ENCODE measurements around the gene HCRTR1.

DNA sequence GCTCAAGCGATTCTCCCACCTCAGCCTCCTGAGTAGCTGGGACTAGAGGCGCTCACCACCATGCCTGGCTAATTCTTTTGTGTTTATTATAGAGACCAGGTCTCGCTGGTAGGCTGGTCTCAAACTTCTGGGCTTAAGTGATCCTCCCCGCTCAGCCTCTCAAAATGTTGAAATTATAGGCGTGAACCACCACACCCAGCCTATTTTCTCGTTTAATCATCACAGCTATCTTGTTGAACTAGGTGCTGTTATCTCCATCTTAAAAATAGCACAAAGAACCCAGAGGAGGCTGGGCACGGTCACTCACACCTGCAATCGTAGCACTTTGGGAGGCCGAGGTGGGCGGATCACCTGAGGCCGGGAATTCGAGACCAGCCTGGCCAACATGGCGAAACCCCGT, 58.3 kb downstream of the HCRTR1 start:
- TF ChIP-seq BRCA1 (IDR thresholded peaks at IDR 0.05; ENCODE audit: low read depth, low read length) (no peak), HDAC2 (IDR thresholded peaks at IDR 0.05) (no peak), HDAC6 (IDR thresholded peaks at IDR 0.05; ENCODE audit: unreplicated experiment) (no peak), POLR2AphosphoS5 (IDR thresholded peaks at IDR 0.05; ENCODE audit: low read length) (no peak), CEBPB (IDR thresholded peaks at IDR 0.05; ENCODE audit: borderline replicate concordance in 1 of 2, low read depth in 2 of 2, low read length in 2 of 2) (no peak), CHD1 (IDR thresholded peaks at IDR 0.05; ENCODE audit: low read depth, low read length) (no peak), CBFB (IDR thresholded peaks at IDR 0.05; ENCODE audit: low read depth) (no peak)
- TF ChIP-seq, protein P1, sequence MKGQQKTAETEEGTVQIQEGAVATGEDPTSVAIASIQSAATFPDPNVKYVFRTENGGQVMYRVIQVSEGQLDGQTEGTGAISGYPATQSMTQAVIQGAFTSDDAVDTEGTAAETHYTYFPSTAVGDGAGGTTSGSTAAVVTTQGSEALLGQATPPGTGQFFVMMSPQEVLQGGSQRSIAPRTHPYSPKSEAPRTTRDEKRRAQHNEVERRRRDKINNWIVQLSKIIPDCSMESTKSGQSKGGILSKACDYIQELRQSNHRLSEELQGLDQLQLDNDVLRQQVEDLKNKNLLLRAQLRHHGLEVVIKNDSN (IDR thresholded peaks at IDR 0.05; ENCODE audit: borderline replicate concordance, extremely low read length, insufficient read depth, low read depth, low read length) = no peak
- TF ChIP-seq, protein P2, sequence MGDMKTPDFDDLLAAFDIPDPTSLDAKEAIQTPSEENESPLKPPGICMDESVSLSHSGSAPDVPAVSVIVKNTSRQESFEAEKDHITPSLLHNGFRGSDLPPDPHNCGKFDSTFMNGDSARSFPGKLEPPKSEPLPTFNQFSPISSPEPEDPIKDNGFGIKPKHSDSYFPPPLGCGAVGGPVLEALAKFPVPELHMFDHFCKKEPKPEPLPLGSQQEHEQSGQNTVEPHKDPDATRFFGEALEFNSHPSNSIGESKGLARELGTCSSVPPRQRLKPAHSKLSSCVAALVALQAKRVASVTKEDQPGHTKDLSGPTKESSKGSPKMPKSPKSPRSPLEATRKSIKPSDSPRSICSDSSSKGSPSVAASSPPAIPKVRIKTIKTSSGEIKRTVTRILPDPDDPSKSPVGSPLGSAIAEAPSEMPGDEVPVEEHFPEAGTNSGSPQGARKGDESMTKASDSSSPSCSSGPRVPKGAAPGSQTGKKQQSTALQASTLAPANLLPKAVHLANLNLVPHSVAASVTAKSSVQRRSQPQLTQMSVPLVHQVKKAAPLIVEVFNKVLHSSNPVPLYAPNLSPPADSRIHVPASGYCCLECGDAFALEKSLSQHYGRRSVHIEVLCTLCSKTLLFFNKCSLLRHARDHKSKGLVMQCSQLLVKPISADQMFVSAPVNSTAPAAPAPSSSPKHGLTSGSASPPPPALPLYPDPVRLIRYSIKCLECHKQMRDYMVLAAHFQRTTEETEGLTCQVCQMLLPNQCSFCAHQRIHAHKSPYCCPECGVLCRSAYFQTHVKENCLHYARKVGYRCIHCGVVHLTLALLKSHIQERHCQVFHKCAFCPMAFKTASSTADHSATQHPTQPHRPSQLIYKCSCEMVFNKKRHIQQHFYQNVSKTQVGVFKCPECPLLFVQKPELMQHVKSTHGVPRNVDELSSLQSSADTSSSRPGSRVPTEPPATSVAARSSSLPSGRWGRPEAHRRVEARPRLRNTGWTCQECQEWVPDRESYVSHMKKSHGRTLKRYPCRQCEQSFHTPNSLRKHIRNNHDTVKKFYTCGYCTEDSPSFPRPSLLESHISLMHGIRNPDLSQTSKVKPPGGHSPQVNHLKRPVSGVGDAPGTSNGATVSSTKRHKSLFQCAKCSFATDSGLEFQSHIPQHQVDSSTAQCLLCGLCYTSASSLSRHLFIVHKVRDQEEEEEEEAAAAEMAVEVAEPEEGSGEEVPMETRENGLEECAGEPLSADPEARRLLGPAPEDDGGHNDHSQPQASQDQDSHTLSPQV (IDR thresholded peaks at IDR 0.05) = no peak
- TF ChIP-seq, protein P3, sequence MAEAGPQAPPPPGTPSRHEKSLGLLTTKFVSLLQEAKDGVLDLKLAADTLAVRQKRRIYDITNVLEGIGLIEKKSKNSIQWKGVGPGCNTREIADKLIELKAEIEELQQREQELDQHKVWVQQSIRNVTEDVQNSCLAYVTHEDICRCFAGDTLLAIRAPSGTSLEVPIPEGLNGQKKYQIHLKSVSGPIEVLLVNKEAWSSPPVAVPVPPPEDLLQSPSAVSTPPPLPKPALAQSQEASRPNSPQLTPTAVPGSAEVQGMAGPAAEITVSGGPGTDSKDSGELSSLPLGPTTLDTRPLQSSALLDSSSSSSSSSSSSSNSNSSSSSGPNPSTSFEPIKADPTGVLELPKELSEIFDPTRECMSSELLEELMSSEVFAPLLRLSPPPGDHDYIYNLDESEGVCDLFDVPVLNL (IDR thresholded peaks at IDR 0.05; ENCODE audit: low read depth, low read length) = no peak
- TF ChIP-seq, protein P4, sequence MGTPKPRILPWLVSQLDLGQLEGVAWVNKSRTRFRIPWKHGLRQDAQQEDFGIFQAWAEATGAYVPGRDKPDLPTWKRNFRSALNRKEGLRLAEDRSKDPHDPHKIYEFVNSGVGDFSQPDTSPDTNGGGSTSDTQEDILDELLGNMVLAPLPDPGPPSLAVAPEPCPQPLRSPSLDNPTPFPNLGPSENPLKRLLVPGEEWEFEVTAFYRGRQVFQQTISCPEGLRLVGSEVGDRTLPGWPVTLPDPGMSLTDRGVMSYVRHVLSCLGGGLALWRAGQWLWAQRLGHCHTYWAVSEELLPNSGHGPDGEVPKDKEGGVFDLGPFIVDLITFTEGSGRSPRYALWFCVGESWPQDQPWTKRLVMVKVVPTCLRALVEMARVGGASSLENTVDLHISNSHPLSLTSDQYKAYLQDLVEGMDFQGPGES (IDR thresholded peaks at IDR 0.05) = no peak
- TF ChIP-seq, protein P5, sequence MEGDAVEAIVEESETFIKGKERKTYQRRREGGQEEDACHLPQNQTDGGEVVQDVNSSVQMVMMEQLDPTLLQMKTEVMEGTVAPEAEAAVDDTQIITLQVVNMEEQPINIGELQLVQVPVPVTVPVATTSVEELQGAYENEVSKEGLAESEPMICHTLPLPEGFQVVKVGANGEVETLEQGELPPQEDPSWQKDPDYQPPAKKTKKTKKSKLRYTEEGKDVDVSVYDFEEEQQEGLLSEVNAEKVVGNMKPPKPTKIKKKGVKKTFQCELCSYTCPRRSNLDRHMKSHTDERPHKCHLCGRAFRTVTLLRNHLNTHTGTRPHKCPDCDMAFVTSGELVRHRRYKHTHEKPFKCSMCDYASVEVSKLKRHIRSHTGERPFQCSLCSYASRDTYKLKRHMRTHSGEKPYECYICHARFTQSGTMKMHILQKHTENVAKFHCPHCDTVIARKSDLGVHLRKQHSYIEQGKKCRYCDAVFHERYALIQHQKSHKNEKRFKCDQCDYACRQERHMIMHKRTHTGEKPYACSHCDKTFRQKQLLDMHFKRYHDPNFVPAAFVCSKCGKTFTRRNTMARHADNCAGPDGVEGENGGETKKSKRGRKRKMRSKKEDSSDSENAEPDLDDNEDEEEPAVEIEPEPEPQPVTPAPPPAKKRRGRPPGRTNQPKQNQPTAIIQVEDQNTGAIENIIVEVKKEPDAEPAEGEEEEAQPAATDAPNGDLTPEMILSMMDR (IDR thresholded peaks at IDR 0.05 in 2 of 3, conservative IDR thresholded peaks at IDR 0.05 in 1 of 3; ENCODE audit: control insufficient read depth in 2 of 3, extremely low read depth in 1 of 3, insufficient read depth in 1 of 3, low read depth in 3 of 3, low read length in 3 of 3) = no peak
